HUES6 (cell line): ENCODE measurements around the gene PPM1H.
"Not testable (repeated sequence)": the region's sequence is repeated elsewhere in the genome, so short reads cannot be mapped to it uniquely, and the experiment has no call there.

Experiments used
- H3K27ac ChIP-seq: 2 replicates; pipeline ENCODE4 v1.7.0; 2013; ENCODE audit warnings: low read depth, mild to moderate bottlenecking, low read length, inconsistent platforms
- H3K27me3 ChIP-seq: 2 replicates; pipeline ENCODE4 v1.6.1; 2013; ENCODE audit warnings: low read length; ENCODE audit not compliant: control insufficient read depth, insufficient read depth
- H3K36me3 ChIP-seq: 2 replicates; pipeline ENCODE4 v1.6.1; 2013; ENCODE audit warnings: low read length; ENCODE audit not compliant: control insufficient read depth, insufficient read depth
- H3K4me1 ChIP-seq: 2 replicates; pipeline ENCODE4 v1.6.1; 2013; ENCODE audit warnings: low read length; ENCODE audit not compliant: control insufficient read depth, insufficient read depth
- H3K4me3 ChIP-seq: 2 replicates; pipeline ENCODE4 v1.5.1; 2013; ENCODE audit warnings: low read depth, low read length
- H3K9ac ChIP-seq: one replicate; pipeline ENCODE4 v1.6.1; 2013; ENCODE audit warnings: mild to moderate bottlenecking, low read length
- H3K9me3 ChIP-seq: 2 replicates; pipeline ENCODE4 v1.6.1; 2013; ENCODE audit warnings: low read depth, low read length; ENCODE audit not compliant: control insufficient read depth, insufficient read depth

The PPM1H gene

GRCh38 chr12:62833634-62834033 is 101.3 kb downstream of the PPM1H start:
- peaks cover 13% of the 10 kb centered on the region for H3K4me1 ChIP-seq
- no peaks in the 10 kb centered on the region for H3K9me3 ChIP-seq
- no peaks in the 10 kb centered on the region for H3K27me3 ChIP-seq
- H3K9ac ChIP-seq: no peak overlapping the region
- no peak overlapping the region for H3K27ac ChIP-seq
- H3K36me3 ChIP-seq: peaks cover 25% of the 10 kb centered on the region
- H3K4me3 ChIP-seq: no peak overlapping the region

- Histone ChIP-seq H3K36me3 (peaks cover 33% of the 10 kb centered on the region), H3K27me3 (no peaks in the 10 kb centered on the region), H3K4me1 (peaks cover 13% of the 10 kb centered on the region), H3K27ac (no peak overlapping the region), H3K9me3 (no peaks in the 10 kb centered on the region), H3K9ac (no peak overlapping the region), H3K4me3 (no peak overlapping the region)
Measured at GRCh38 chr12:62832558-62832957, 102.4 kb downstream of the PPM1H start.

- Histone ChIP-seq H3K4me3 (no peak overlapping the region), H3K9ac (no peak overlapping the region), H3K4me1 (peaks cover 13% of the 10 kb centered on the region), H3K27me3 (no peaks in the 10 kb centered on the region), H3K9me3 (no peaks in the 10 kb centered on the region), H3K36me3 (peaks cover 33% of the 10 kb centered on the region), H3K27ac (no peak overlapping the region)
Measured at GRCh38 chr12:62832027-62832426, 102.9 kb downstream of the PPM1H start.

GRCh38 chr12:62827855-62828254 is 107.1 kb downstream of the PPM1H start:
- Histone ChIP-seq H3K4me3 (no peak overlapping the region), H3K36me3 (peaks cover 33% of the 10 kb centered on the region), H3K9me3 (no peaks in the 10 kb centered on the region), H3K27ac (no peak overlapping the region), H3K9ac (no peak overlapping the region), H3K4me1 (no peaks in the 10 kb centered on the region), H3K27me3 (no peaks in the 10 kb centered on the region)

GRCh38 chr12:62827042-62827441 is 107.9 kb downstream of the PPM1H start:
- H3K9me3 ChIP-seq: no peaks in the 10 kb centered on the region
- no peak overlapping the region for H3K27ac ChIP-seq
- H3K4me3 ChIP-seq: no peak overlapping the region
- no peaks in the 10 kb centered on the region for H3K4me1 ChIP-seq
- H3K36me3 ChIP-seq: peaks cover 32% of the 10 kb centered on the region
- no peak overlapping the region for H3K9ac ChIP-seq
- no peaks in the 10 kb centered on the region for H3K27me3 ChIP-seq

GRCh38 chr12:62817556-62818271 is 117.2 kb downstream of the PPM1H start:
- Histone ChIP-seq H3K9ac (no peak overlapping the region), H3K4me1 (peaks cover 17% of the 10 kb centered on the region), H3K27ac (no peak overlapping the region), H3K27me3 (no peaks in the 10 kb centered on the region), H3K9me3 (no peaks in the 10 kb centered on the region), H3K36me3 (no peaks in the 10 kb centered on the region), H3K4me3 (no peak overlapping the region)

GRCh38 chr12:62814243-62814642 is 120.7 kb downstream of the PPM1H start:
- Histone ChIP-seq H3K36me3 (no peaks in the 10 kb centered on the region), H3K9ac (no peak overlapping the region), H3K4me3 (no peak overlapping the region), H3K27ac (no peak overlapping the region), H3K27me3 (no peaks in the 10 kb centered on the region), H3K9me3 (no peaks in the 10 kb centered on the region), H3K4me1 (peaks cover 17% of the 10 kb centered on the region)

- Histone ChIP-seq H3K36me3 (no peaks in the 10 kb centered on the region), H3K9me3 (no peaks in the 10 kb centered on the region), H3K4me1 (peaks cover 14% of the 10 kb centered on the region), H3K27me3 (no peaks in the 10 kb centered on the region), H3K4me3 (no peak overlapping the region), H3K27ac (no peak overlapping the region), H3K9ac (no peak overlapping the region)
Measured at GRCh38 chr12:62813031-62813829, 121.7 kb downstream of the PPM1H start.

GRCh38 chr12:62811481-62811880 is 123.5 kb downstream of the PPM1H start:
- H3K27me3 ChIP-seq, H3K9me3 ChIP-seq, H3K9ac ChIP-seq, H3K4me1 ChIP-seq, H3K4me3 ChIP-seq, H3K36me3 ChIP-seq, H3K27ac ChIP-seq: not testable (repeated sequence)

GRCh38 chr12:62808166-62808879 is 126.6 kb downstream of the PPM1H start:
- no peaks in the 10 kb centered on the region for H3K27me3 ChIP-seq
- no peaks in the 10 kb centered on the region; the same call in 1 of the 2 replicates for H3K9me3 ChIP-seq
- peaks cover 4% of the 10 kb centered on the region for H3K4me1 ChIP-seq
- H3K9ac ChIP-seq: no peak overlapping the region
- H3K4me3 ChIP-seq: no peak overlapping the region
- no peaks in the 10 kb centered on the region; the same call in 1 of the 2 replicates for H3K36me3 ChIP-seq
- no peak overlapping the region for H3K27ac ChIP-seq

- no peak overlapping the region for H3K9ac ChIP-seq
- no peaks in the 10 kb centered on the region for H3K27me3 ChIP-seq
- H3K9me3 ChIP-seq: no peaks in the 10 kb centered on the region; the same call in 1 of the 2 replicates
- no peak overlapping the region for H3K27ac ChIP-seq
- no peak overlapping the region for H3K4me3 ChIP-seq
- no peaks in the 10 kb centered on the region for H3K4me1 ChIP-seq
- no peaks in the 10 kb centered on the region; the same call in 1 of the 2 replicates for H3K36me3 ChIP-seq
Measured at GRCh38 chr12:62806893-62807292, 128.1 kb downstream of the PPM1H start.
